NCI-H345 treated with DMSO at 0.1 percent for 48 hours (cell line): ENCODE measurements around the gene FNDC3A.
A peak's percentile ranks its signal among the peaks of the same experiment; 100 is the strongest.

Experiments
- DNase-seq: peaks from one replicate; lab custom pipeline; 2025; ENCODE audit not compliant: unreplicated experiment; lab: John Stamatoyannopoulos, UW

FNDC3A gene

DNA sequence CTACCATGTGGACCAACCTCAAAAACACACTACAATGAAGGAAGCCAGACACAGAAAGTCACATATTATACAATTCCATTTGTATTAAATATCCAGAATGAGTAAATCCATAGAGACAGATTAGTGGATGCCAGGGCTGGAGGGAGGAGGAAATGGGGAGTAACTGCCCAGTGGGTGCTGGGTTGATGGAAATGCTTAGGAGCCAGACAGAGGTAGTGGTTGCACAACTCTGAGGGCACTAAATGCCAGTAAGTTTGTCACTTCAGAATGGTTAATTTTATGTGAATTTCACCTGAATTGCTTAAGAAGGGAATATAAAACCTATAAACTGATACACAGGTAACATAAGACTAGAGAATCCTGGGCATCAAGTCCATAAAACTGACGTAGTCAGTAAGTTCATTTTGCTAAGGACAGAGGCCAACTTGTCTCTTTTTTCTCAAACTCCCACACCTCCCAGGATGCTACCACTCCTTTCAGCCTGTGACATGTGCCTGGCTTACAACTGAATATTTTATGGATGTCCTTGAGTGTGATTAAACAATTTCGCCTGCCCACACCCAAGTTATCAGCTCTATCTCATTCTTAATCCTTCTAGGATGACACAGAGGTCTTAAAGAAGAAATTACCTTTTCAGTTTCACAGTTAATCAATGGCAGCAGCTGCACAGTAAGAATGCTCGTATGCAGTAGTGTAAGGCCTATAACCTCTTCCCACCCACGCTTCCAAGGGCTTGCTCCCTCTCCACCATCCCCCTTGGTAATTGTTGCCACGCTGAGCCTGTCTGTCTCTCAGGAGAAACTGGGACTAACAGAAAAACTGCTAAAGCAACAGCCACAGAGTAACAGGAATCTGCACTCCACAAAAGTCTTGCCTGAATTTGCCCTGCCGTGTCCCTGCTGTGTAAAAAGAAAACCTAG lies 238.5 kb downstream of the FNDC3A start:
- DNase-seq, result no peak

DNA sequence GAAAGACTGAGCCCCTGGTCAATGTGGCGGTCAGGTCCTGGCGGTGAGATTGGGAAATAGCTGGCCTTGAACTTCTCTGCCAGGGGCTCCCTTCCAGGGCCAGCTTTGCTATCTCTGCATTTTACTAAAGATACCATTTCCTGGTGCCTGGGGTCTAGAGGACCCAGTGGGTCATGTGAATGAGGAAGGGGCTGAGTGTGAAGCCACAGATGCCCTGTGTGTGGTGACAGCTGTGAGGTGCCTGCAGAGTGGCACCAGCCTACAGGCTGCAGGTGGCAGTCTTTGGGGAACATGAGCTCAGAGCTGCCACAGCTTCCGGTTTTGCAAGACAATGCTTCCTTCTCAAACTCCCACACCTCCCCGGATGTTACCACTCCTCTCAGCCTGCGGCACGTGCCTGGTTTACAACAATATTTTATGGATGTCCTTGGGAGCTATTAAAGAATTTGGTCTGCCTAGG lies 239.2 kb downstream of the FNDC3A start:
- no peak for DNase-seq

DNA sequence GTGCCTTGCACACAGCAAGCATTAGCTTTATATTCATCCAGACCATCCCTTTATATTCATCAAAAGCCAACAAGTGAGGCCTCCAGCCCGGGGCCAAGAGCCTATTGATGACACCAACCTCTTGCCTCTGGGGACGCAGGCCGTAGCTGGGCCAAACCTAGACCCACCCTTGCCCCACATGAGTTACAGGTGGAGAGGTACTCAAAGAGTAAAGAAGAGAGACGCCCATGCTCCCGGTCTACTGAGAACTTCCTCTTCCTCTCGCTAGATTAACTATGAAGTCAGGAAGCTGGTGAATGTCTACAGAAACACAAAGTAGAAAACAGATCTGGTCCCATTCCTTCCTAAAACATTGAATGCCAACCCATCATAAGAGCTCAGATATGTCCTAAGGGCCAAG lies 240.6 kb downstream of the FNDC3A start:
- DNase-seq, result no peak

DNA sequence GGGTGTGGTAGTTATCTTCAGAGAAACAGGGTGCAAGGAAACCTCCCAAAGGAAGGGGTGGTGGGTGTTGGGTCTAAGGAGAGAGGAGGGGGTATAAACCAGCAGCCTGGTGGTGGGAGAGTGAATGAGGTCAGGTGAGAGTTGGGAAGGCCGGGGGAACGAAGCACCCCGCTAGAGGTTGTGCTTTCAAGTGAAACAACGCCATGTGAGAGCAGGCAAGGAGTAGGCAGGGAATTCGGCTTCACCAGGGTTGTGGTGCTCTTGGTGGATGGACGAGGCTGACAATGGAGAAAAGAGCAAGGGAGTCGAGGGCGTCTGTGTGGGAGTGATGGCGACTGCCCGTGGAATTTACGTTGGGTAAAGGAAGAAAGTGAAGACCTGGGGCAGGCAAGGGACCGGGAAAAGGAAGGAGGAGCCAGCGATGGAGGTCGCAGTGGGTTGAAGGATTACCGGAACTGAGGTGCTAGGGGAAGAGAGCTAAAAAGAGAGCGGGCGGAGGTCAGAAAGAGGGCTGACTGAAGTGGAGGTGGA lies 242.3 kb downstream of the FNDC3A start:
- no peak for DNase-seq

DNA sequence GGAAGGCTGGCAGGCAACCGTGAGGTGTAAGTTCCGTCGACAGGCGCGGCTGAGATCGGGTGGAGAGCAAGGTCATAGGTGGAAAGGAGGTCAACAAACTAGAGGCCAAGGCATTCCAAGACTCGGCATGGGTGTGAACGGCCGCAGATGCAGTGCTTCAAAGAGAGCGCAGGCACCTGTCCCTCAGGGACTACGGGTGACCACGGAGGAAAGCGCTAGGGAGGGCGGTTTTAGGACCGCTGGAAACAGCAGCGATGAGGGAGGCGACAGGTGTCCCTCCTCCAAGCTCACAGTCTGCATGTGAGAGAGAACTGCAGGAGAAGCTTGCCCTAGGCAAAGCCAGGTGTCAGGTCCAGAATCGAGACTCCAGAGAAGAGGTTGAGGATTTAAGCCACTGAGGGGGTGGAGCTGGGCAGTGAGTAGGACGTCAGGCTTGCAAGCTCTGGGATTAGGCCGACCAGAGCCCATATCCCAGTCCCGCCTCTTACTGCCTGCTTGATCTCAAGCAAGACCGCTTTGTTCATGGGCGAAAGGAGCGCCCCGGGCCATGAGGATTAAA lies 242.9 kb downstream of the FNDC3A start:
- no peak for DNase-seq

DNA sequence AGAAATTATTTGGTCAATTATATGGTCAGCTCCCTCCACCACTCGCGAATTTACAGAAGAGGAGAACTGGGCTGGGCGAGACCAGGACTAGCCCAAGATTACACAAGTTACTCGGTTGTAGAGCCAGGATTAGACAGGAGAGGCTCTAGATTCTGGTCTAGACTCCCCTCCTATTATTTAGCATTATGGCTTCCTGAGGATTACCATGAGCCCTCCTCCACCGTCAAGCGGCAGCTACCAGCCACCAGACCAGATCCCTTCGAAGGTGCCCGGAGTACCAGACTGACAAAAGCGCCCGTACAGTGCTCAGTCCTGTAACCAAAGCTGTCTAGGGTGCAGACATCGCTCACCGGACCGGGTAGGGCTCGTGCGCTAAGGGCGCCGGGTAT lies 243.9 kb downstream of the FNDC3A start:
- DNase-seq, result no peak

DNA sequence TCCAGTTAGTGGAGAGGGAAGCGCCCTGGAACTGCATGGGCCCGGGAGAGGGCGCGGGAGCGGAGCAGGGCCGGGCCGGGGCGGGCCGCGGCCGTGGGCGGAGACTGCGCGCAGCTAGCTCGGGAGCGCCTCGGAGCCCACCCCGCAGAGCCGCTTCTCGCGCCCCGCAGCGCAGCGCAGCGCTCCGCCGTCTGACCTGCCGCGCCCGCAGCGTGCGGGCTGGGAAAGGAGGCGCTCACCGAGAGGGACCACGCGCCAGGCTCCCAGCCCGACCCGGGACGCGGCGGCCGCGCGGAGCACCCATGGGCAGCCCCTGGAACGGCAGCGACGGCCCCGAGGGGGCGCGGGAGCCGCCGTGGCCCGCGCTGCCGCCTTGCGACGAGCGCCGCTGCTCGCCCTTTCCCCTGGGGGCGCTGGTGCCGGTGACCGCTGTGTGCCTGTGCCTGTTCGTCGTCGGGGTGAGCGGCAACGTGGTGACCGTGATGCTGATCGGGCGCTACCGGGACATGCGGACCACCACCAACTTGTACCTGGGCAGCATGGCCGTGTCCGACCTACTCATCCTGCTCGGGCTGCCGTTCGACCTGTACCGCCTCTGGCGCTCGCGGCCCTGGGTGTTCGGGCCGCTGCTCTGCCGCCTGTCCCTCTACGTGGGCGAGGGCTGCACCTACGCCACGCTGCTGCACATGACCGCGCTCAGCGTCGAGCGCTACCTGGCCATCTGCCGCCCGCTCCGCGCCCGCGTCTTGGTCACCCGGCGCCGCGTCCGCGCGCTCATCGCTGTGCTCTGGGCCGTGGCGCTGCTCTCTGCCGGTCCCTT lies 244.5 kb downstream of the FNDC3A start, which contains the start of gene MLNR:
TSS of gene MLNR (plus strand) at position 303 of the 820 bp plus-strand sequence. CDS start at position 303, 0 bp downstream.
- peak; percentile 7 for DNase-seq

DNA sequence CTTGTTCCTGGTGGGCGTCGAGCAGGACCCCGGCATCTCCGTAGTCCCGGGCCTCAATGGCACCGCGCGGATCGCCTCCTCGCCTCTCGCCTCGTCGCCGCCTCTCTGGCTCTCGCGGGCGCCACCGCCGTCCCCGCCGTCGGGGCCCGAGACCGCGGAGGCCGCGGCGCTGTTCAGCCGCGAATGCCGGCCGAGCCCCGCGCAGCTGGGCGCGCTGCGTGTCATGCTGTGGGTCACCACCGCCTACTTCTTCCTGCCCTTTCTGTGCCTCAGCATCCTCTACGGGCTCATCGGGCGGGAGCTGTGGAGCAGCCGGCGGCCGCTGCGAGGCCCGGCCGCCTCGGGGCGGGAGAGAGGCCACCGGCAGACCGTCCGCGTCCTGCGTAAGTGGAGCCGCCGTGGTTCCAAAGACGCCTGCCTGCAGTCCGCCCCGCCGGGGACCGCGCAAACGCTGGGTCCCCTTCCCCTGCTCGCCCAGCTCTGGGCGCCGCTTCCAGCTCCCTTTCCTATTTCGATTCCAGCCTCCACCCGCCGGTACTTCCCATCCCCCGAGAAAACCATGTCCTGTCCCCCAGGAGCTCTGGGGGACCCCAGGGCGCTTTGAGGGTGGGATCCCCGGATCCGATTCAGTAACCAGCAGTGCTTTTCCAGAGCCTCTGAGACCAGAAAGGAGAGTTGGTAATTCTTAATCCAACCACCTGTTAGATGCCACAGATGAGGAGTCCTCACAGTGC lies 245.3 kb downstream of the FNDC3A start:
- DNase-seq, result no peak

DNA sequence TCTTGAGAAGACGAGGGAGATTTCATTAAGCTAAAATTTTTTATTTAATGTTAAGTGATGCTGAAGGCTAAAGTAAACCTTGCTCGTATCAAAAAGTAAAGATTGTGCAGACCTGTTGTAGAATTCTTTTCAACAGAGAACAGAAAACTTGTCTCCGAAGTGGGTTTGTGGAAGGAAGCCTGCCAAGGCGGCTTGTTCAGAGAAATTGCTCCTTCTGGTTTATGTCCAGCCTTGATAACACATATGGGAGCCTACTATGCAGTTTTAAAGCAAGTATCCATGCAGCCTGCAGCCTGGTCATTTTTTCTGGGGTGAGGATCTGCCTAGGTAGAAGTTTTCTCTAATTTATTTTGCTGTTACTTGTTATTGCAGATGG lies 245.9 kb downstream of the FNDC3A start:
- no peak for DNase-seq

DNA sequence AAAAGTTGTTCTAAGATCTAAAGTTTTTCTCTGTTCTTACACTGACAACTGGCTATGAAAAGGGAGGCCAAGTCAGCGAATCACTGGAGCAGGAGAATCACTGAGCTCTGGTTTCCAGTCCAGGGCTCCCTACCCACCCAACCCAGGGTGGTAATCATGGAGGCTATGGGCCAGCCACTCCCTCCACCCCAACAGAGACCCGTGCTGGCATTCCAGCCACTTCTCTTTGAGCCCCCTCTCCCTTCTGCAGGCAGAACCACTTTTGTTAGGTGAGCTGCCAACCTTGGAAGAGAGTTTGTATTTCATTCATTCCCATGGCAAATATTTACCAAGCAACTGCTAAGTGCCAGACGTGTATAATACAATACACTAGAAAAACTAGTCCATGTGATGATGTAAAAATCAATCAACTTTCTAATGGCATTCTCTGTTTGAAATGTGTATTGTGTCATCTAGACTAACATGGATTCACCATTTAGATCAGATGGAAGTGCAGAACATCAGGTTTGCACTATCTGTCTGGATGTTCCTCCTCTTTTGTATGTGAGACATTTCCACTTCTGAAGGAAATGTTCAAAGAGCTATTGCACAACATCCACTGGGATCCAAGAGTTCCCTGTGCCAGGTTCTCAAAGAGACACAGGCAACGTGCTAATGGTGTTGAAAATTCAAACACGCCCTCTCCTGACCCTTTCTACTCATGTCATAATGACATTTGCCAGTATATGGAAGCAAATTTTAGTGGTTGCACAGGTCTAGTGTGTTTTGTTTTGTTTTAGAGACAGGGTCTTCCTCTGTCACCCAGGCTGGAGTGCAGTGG lies 249.7 kb downstream of the FNDC3A start:
- DNase-seq, result no peak

DNA sequence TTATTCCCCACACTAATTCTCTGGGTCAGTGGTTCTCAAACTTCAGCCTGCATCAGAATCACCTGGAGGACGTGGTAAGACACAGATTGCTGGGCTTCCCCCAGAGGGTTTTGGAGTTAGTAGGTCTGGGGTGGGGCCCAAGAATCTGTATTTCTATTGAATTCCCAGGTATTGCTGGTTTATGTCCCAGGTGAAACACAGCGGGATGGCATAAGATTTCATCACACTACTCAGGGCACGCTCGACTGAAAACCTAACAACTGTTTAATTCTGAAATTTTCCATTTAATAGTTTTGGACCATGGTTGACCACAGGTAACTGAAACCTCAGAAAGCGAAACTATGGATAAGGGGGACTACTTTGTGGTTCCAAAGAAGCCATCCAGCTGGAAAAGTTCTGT lies 250.9 kb downstream of the FNDC3A start:
- no peak for DNase-seq

DNA sequence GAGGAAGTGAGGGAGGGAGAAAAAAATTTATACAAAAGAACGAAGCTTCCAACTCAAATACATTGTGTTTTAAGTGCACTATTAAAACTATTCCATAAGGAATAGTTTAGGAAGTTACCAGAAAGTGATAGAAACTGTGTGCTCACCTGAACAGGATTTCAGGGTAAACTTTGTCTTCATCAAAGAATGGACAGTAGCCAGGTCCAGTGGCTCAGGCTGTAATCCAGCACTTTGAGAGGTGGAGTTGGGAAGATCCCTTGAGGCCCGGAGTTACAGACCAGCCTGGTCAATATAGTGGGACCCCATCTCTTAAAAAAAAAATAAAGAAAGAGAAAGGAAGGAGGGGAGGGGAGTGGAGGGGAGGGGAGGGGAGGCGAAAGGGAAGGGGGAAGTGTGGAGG lies 259.0 kb downstream of the FNDC3A start:
- no peak for DNase-seq

DNA sequence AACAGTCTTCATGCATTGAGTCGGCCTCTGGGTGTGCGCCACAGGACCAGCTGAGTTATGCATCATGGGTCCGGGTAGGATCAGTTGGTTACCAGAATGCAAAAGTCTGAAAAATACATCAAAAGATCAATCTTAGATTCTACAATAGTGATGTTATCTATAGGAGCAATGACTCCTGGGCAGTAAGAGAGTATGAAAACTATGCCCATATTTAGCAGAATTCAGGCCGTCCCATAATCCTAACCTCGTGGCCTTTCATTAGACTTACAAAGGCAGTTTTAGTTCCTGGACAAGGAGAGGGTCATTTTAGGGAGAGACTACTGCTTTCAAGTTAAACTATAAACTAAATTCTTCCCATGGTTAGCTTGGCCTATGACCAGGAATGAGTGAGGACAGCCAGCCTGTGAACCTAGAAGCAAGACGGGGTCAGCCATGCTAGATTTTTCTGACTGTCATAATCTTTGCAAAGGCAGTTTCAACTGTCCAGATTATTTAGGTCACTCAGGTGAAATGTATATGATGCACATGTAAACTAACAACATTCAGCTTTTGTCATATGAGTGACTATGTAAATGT lies 260.2 kb downstream of the FNDC3A start:
- no peak for DNase-seq

DNA sequence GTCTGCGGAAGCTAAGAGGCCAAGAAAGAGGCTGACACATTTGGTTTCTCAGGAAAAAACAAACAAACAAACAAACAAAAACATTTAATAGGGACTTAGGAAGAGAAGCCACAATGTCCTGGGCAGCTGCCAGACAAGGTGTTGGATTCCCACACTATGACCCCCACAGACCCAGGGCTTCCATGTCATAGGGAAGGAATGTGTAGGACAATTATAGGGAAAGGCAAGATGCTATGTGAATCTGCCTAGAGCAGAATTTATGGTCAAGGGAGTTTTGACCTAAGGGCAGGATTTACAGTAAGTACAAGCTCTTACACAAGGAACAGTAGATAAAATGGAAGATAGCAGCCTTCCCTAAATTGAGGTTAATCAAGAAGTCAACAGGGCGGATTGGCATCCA lies 262.9 kb downstream of the FNDC3A start:
- DNase-seq, result no peak

DNA sequence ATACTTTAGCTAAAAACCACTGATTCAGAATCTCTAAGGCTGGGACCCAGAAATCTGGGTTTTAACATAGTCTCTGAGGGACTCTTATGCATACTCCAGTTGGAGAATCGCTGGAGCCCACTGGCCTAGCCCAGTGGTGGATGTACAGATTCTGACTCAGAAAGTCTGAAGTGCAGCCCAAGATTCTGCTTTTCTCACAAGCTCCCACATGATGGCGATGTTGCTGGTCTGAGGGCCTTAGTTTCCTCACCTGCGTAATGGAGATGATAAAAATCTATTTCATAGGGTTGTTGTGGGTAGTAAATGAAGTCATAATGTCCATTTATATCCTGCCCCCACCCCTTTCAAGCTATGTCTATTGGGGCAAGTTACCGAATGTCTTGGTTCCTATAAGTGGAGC lies 264.3 kb downstream of the FNDC3A start:
- no peak for DNase-seq

DNA sequence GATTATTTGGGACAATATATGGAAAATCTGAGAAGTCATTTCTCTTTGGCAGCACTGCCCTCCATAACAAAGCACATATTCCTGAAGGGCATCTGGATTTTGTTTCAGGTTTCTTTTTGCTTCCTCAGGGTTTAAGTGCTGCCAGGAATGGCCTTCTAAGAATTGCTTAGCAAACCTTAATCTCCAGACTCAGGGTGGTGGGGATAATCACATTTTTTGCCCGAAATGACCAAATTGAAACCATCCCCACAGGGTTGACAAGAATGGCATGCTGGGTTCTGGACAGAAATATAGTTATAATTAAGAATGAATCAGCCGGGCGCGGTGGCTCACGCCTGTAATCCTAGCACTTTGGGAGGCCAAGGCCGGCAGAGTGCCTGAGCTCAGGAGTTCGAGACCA lies 265.6 kb downstream of the FNDC3A start:
- no peak for DNase-seq

DNA sequence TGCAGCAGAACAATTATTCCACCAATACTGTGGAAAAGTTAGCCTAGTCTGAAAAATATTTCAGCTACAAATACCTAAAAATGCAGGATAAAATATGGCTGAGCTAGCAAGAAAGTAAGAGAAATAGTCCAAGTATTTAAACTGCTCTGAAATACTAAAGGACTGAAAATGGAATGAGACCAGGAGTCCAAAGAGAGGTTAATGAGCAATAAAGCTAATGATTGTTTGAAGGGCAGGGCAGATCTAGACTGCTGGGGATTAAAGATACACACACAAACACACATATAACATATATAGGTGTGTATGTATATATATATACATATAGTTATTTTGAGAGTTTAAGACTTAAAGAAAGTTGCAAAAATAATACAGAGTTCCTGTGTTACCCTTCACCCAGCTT lies 269.4 kb downstream of the FNDC3A start:
- DNase-seq, result no peak

DNA sequence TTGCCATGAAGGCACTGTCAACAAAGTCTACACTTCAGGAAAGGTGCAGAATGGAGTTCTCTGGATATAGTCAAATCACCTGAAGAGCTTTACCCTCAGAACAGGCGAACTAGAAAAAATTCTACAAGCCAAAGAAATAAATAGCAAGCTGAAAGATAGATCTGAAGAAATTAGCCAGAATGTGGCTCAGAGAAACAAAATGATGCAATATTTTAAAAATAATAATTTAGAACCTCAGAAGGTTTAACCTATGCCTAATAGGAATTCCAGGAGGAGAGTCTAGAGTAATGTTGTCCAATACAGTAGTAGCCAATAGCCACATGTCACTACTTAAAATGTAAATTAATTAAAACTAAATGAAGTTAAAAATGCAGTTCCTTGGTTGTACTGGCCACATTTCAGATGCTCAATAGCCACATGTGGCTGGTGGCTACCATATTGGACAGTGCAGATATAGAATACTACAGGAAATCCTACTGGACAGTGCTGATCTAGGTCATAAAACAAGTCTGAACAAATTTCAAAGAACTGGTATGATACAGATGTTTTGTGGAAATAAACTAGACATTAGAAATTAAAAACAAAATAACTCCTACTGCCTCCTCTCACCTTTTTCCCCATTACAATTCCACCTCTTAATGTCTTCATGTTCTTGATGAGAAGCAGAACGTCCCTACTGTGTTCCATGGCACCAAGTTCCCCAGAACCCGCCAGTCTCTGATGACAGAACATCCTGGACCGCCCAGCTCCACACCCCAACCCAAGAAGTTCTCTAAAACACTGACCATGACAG lies 271.3 kb downstream of the FNDC3A start:
- no peak for DNase-seq
